ENCODE results near the gene MAST2.
"Not testable (repeated sequence)": the region's sequence is repeated elsewhere in the genome, so short reads cannot be mapped to it uniquely, and the experiment has no call there.

Gene MAST2

DNA sequence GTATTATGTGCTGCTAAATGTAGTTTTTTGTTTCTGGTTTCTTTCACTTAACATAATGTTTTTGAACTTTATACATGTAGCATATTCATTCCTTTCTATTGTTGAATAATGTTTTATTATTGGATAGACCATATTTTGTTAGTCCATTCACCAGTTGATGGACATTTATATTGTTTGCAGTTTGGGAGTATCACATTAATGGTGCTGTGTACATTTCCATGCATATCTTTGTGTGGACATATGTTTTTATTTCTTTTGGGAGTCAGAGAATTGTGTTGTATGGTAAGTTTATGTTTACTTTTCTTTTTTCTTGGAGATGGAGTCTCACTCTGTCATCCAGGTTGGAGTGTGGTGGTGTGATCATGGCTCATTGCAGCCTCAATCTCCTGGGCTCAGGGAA, 134.6 kb downstream of the MAST2 start:
- DNase-seq (ENCODE audit: low read depth): no peak

DNA sequence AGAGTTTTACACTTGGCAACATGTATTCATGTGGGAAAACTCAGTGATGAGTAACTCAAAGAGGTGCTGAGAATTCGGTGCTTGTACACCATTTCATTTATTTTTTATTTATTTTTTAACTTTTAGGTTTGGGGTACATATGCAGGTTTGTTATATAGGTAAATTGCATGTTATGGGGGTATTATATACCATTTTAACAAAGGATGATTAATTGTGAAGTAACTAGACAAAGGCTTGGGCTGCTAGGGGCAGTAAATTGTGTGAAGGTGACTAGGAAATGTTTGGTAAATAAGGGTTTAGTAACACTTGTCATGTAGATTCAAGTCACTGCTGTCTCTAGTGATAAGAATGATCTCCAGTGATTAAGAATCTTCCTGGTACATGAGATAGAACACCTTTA, 139.0 kb downstream of the MAST2 start:
- no peak for DNase-seq (ENCODE audit: low read depth)

DNA sequence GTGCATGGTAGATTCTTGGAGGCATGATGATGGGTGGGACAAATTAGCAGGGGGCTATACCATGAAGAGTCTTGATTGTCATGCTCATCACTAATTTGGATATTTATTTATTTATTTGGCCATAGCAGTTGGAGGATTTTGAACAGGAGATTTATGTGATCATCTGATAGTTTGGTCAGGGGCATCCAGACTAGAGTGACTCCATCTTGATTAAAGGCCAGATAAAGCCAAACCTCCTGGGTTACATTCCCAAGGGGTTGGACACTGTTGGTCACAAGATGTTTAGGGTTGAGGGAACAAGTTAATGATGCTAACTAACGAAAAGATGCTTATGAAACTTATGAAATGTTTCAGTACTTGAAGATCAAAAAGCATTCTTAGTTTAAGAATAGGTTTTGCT, 139.8 kb downstream of the MAST2 start:
- no peak for DNase-seq (ENCODE audit: low read depth)

DNA sequence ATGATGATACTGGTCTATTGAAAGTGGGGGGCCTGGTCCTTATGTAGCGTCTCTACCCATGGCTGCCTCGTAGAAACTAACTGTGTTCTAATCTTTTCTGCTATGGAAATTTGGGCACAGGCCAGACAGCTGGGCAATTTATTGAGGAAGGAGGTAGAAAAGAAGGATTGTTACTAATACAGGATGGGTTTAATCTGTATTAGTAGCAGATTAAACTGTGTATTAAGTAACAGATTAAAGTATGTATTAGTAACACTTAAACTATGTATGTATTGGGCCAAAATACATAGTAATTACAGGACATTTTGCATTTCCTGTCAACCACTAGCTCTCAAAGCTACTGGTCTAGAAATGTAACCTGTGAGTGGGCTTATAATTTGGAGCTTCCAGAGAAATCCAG, 142.0 kb downstream of the MAST2 start:
- no peak for DNase-seq (ENCODE audit: low read depth)

DNA sequence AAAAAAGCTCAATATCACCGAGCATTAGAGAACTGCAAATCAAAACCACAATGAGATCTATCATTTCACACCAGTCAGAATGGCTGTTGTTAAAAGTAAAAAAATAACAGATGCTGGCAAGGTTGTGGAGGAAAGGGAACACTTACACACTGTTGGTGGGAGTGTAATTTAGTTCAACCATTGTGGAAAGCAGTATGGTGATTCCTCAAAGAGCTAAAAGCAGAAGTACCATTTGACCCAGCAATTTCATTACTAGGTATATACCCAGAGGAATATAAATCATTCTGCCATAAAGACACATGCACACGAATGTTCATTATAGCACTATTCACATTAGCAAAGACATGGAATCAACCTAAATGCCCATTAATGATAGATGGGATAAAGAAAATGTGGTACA, 146.1 kb downstream of the MAST2 start:
- not testable (repeated sequence) for DNase-seq (ENCODE audit: low read depth)

DNA sequence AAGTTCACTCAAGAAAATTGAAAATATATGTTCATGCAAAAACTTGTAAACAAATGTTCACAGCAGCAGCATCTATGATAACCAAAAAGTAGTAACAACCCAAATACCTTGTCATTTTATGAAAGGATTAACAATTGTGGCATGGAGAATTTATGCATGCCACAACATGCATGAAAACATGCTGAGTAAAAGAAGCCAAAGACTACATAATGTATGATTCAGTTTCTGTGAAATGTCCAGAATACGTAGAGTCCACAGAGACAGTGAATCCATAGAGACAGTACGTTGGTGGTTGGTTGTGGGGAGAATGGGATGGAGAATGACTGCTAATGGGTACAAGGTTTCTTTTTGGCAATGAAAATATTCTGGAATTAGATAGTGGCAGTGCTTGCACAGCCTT, 148.7 kb downstream of the MAST2 start:
- DNase-seq (ENCODE audit: low read depth): no peak

DNA sequence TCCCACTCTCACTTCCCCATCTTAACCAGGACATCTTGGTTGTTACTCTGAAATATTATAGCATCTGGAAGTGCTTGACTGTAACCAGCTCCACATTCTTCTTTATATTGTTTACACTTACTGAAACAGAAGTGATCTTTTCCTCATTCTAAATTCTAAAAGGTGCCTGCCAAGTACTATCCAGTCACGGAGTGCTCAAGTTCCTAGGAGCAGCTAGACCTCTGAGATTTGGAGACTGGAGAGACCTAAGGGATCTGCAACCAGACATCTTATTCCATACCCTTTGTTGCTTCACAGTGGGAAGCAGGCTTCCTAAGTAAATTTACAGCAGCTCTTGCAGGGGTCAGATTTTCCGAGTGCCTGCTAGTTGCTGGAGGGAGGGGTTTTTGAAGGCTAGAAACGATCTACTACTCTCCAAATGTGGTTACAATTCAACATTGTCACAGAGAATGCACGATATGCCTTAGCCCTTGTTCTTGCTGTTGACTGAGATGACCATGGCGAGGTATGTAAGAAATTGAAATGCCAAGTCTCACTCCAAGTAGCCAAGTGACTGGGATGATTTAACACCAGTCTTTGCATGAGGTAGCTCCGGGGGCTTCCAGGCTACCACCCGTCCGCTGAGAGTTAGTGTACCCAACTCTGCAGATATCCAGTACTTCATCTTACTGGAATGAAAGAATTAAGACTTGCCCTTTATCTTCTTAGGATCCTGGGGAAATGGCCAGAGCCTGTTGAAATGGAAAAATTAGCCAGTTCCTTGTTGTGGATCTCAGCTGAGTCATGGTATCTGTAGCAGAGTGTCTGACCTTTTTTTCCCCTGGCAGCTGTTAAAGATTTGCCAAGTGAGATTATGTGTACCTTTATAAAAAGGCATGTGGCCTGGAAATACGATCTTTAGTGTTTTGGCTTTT, 150.8 kb downstream of the MAST2 start:
- no peak for DNase-seq (ENCODE audit: low read depth)

DNA sequence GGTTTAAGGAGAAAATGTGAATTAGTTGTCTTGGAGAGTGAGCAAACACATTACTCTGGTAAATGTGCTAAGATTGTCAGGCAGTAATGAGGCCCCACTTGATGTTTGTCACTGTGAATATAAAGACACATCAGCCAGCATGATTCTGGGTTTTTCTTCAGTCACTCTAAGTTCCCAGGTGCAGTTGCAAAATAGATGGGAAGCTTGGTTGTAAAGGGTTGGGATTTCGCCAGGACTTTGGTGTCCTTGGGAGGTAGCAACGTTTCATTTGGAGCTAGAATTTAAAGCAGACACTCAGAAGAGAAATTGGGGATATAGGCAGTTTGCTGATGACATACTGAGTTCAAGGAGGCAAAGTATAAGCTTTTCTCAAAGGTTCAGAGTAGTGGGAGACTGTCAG, 154.3 kb downstream of the MAST2 start:
- DNase-seq (ENCODE audit: low read depth): no peak

DNA sequence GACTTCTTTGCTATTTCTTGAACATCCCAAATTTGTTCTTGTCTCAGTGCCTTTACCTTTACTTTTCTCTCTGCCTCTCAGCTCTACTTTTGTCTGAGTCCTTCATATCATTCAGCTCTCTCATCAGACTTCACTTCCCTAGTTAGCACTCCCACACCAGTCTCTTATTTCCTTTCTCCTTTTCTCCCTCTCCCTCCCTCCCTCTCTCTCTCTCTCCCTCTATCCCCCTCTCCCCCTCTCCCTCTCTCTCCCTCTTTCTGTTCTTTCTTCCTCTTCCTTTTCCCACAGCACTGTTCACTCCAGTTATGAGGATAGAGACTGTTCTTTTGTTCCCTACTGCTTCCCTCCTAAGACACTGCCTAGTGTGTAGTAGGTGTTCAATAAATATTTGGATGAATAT, 154.9 kb downstream of the MAST2 start:
- no peak for DNase-seq (ENCODE audit: low read depth)

DNA sequence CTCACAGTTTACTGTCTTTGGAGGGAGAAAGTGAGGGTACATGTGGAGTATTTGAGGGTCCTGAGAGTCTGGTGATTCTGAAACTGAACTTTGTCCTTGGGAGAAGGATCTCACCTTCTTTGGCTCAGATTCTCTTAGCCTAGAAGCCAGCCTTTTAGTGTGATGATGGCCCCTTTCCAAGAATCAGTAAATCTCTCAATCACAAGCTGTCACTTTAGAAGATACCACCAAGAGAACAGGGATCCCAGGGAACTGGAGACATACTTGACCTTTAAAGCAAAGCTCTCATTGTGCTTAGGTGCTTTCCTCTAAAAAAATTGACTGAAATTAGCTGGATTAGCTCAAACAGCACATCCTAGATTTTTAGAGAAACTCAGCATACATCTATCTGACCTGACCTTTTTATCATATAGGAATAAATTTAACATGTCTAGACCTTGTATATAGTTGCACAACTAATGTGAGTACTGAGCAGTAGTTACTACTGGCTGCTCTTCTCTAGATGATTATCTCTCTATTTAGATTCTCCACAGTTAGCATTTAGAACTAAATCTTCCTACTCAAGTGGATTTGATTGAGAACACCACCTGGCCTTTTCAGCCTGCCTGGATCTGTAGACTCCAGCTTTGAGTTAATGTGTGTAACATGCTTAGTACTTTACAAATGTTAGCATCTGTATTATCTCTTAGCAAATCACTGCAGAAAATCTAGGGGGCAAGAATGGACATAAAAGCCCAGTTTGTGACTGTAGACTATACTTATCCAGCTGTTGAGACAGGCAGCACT, 157.7 kb downstream of the MAST2 start:
- no peak for DNase-seq (ENCODE audit: low read depth)

DNA sequence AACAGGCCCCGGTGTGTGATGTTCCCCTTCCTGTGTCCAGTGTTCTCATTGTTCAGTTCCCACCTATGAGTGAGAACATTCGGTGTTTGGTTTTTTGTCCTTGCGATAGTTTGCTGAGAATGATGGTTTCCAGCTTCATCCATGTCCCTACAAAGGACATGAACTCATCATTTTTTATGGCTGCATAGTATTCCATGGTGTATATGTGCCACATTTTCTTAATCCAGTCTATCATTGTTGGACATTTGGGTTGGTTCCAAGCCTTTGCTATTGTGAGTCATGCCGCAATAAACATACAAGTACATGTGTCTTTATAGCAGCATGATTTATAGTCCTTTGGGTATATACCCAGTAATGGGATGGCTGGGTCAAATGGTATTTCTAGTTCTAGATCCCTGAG, 158.5 kb downstream of the MAST2 start:
- DNase-seq (ENCODE audit: low read depth): not testable (repeated sequence)

DNA sequence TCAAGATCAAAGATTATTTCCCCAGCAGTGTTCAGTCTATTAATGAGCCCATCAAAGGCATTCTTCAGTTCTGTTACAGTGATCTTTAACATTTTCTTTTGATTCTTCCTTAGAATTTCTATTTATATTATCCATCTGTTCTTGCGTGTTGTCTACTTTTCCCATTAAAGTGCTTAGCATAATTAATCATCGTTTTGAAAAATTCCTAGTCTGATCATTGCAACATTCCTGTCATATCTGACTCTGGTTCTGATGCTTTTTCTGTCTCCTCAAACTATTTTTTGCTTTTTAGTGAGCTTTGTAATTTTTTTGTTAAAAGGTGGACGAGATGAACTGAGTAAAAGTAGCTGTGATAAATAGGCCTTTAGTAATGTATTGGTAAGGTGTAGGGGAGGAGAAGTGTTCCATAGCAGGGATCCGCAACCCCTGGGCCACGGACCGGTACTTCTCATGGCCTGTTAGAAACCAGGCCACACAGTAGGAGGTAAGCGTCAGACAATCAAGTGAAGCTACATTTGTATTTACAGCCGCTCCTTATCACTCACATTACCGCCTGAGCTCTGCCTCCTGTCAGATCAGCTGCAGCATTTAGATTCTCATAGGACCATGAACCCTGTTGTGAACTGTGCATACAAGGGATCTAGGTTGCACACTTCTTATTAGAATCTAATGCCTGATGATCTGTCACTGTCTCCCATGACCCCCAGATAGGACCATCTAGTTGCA, 165.7 kb downstream of the MAST2 start:
- no peak for DNase-seq (ENCODE audit: low read depth)

DNA sequence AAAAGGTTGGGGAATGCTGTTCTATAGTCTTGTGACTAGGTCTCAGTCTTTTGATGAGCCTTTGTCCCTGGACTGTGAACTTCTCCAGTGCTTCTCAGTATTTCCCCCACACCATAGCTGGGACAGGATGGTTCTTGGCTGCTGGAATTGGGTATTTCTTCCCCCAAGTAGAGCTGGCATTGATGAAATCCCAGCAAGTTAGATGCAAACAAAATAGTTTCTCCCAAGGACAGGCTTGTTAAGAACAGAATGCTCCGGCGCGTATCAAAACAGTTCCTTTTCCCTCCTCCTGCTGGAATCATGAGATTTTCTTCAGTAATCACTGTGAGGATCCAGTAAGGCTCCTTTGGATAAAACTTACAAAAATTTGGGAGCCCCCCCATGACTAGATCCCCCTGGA, 166.5 kb downstream of the MAST2 start:
- DNase-seq (ENCODE audit: low read depth): no peak

DNA sequence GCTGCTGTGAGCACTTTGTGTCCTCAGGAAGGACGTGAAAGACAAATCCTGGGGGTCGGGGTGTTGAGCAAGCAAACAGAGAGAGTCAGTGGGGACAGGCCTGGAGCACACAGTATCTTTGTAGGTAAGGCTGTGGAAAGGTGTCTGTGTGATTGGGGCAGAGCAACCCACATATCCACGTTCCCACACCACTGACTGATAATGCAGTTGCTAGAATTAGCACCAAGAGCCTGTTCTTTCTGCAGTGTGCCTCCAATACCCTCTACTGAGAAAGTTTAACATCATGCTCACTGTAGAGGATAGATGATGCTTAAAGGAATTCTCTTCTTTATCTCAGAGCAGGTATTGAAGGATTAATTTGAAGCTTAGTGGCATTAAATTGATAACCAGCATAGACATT, 167.9 kb downstream of the MAST2 start:
- no peak for DNase-seq (ENCODE audit: low read depth)

DNA sequence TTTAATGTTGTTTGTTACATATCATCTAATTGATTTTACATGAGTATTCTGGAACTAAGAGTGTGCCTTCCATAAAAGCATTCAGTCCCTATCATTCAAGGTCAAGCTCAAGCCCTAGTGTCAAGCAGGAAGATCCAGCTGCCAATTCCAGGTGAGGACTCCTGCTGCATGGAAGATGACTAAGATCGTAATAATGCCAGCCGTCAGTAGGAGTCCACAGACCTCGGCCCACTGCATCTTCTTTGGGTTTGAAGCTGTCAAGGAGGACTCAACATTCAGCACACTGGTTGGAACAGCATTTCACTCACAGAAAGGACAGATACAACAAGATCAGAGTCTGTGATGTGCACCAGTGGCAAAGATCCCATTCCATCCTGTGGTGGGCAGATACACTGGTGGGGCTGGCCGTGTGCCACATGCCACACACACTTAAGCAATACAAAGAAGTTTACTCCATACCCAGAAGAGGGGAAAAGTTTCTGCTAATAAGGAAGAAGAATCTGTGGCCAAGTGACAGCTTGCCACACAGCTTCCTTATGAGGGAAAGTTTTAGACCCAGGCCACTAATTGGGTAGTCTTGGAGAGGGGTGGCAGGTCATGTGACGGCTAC, 168.6 kb downstream of the MAST2 start:
- no peak for DNase-seq (ENCODE audit: low read depth)

DNA sequence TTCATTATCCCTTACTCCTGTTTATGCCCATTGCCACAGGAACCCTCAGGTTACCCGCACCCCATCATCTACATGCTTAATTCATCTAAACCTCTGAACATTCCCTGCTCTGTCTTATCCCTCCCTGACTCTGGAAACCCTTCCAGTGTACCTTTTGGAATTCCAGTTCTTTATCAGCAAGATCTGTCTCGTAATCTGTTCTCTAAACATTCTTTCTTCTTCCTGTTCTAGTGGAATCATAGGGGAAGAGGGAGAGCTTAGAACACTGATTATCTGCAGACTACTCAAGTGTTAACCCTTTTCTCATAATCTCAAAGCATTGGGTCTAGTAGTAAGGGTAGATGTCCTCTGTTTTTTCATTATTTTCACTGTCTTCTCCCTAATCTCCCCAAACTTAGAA, 169.2 kb downstream of the MAST2 start:
- no peak for DNase-seq (ENCODE audit: low read depth)

DNA sequence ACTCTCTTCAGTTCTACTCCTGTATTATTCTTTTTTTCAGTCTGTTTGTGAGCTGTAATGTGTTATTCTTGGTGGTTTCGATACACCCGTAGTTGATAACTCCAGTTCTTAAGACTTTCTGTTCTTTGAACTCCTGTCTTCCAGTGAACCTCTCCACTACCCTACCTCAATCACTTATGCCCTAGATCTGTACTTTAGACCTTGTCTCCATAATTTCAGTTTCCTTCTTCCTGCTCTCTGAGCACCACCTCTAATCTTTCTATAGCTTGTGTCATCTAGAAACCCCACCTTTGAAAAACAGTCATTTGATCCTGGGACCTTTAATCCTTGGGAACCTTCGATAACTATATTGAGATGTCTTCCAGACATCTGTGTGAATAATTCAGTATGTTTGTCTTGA, 169.7 kb downstream of the MAST2 start:
- DNase-seq (ENCODE audit: low read depth): no peak

DNA sequence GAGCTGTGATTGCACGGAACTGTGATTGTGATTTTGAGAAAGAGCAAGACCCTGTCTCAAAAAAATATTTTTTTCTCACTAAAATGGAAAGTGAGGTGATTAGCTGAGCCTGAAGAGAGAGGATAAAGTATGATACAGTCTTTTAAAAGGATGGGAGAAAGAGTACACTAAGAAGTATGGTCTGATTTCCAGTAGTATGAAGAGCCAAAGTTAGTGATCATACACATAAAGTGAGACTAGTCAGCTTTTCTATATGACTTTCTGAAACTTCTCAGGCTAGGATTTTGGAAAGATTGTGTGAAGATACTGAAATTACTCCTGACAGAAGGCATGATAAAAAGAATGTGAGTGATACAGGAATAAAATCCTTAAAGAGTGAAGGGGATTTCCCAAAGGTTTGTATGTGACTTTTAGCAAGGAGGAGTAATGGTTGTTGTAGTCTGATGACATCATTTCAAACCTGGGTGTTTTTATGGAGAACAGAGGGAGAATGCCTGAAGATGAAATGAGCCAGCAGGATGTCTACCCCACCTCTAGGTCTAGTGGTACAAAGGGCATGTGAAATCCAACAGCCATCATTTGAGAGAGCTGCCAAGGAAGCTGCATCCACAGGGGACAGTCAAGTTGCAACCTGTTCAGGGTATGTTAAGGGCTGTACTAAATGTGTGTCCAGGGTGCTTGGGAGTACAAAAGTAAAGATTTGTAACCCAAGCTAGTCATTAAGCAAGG, 171.3 kb downstream of the MAST2 start:
- no peak for DNase-seq (ENCODE audit: low read depth)

DNA sequence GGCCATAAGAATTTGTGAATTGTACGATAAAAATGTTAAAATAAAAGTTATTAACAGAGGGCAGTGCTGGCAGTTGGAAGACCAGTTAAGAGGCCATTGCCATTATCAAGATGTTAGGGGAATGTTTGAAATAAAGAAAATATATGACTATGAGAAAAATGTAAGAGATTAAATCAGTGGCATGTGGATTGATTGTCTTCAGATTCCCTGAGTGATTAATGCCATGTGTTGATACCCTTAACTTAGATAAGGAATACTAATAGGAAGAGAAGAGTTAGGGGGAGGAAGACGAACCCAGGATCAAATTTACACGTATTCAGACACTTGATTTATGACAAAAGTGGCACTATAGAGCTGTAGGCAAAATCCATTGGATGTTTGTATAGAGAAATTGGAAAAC, 173.2 kb downstream of the MAST2 start:
- no peak for DNase-seq (ENCODE audit: low read depth)

DNA sequence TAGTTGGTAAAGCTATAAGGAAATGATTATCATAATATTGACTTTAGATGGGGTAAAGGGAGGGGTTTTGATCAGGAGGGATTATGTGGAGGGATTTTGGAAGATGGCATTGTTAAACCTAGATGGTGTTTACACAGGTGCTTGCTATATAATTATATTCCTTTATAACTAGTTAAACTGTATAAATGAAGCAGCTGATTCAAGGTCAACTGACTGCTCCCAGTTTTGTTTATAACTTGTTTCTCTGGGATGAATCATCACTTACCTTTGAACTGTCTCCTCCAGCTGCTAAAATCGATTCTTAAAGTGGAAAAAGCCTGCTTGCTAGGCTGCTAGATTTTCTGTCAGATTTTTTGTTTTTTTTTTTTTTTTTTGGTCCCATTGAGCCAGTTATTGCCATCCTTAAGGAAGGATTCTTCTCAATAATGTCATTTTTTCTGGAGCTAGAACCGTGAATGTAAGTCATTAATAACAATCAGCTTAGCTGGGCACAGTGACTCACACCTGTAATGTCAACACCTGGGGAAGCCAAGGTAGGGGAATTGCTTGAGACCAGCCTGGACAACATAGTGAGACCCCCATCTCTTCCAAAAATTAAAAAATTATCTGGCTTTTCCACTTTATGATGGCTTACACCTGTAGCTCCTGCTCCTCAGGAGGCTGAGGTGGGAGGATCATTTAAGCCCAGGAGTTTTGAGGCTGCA, 175.8 kb downstream of the MAST2 start:
- DNase-seq (ENCODE audit: low read depth): no peak

DNA sequence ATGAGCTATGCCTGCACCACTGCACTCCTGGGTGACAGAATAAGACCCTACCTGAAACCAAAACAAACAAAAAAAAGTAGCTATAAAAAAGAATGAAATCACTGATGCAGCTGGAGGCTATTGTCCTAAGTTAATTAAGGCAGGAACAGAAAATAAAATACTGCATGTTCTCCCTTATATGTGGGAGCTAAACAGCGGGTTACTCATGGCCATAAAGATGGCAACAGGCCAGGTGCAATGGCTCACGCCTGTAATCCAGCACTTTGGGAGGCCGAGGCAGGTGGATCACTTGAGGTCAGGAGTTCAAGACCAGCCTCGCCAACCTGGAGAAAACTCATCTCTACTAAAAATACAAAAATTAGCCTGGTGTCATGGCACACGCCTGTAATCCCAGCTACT, 176.4 kb downstream of the MAST2 start:
- DNase-seq (ENCODE audit: low read depth): no peak
